GM12891 (cell line): Measurements from ENCODE around the gene DDX24.

Source experiments
- PAX5 ChIP-seq: IDR thresholded peaks from 2 replicates; pipeline ENCODE4 v1.6.1; 2011; ENCODE audit warnings: low read length, moderate library complexity, mild to moderate bottlenecking; ENCODE audit not compliant: insufficient read depth, severe bottlenecking
- POLR2A ChIP-seq: IDR thresholded peaks from 2 replicates; pipeline ENCODE4 v1.6.1; 2011; ENCODE audit warnings: low read depth, low read length, control low read depth
- POLR2AphosphoS5 ChIP-seq: IDR thresholded peaks from 2 replicates; pipeline ENCODE4 v1.6.1; 2011; ENCODE audit warnings: low read depth, low read length, control low read depth
- POU2F2 ChIP-seq: IDR thresholded peaks from 2 replicates; pipeline ENCODE4 v1.6.1; 2011; ENCODE audit warnings: low read depth, mild to moderate bottlenecking, control low read depth, low read length, moderate library complexity
- SPI1 ChIP-seq: IDR thresholded peaks from 2 replicates; pipeline ENCODE4 v1.6.1; 2011; ENCODE audit warnings: low read depth, low read length, control low read depth
- TAF1 ChIP-seq: IDR thresholded peaks from 2 replicates; pipeline ENCODE4 v1.6.1; 2011; ENCODE audit warnings: low read depth, low read length, control low read depth

DNA sequence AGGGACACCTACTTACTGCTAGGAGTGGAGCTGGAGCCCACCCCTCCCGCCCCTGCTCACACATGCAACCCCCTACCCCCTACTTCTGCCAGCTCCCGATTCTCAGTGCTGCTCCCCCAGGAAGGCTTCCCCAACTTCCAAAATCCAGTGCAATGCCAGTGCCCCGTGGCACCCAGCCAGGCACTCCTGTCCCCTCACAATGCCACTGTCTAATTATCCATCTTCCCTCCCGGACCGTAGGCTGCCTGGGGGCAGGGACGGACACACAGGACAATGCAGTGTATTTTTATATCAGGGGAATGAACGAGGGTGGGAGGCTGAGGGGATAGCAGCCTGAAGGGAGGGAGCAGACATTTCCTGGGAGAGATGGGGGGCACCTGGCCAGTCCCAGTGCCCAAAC, 42.5 kb downstream of the DDX24 start:
- TF ChIP-seq PAX5 (no peak), SPI1 (no peak), POLR2A (no peak), POLR2AphosphoS5 (no peak), TAF1 (no peak), POU2F2 (no peak)
